ENCODE measurements around the gene GJD4.

The GJD4 gene

GRCh38 chr10:35626971-35627507, 21.9 kb downstream of the GJD4 start:
- DNase-seq (ENCODE audit: low read depth): no peak

DNA sequence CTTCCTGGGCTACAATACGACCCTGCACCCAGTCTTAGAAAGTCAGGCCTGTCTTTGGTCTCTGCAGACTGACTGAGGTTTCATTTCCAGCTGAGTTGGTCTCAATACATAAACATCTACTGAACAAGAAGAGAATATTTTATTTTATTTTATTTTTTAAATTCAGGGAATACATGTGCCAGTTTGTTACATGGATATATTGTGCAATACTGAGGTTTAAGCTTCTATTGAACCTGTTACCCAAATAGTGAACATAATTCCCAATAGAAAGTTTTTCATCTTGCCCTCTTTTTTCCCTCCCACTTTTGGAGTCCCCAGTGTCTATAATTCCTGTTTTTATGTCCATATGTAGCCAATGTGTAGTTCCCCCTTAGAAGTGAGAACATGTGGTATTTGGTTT, 26.3 kb downstream of the GJD4 start:
- no peak for DNase-seq (ENCODE audit: low read depth)

GRCh38 chr10:35632027-35632426, 26.9 kb downstream of the GJD4 start:
- no peak for DNase-seq (ENCODE audit: low read depth)

DNA sequence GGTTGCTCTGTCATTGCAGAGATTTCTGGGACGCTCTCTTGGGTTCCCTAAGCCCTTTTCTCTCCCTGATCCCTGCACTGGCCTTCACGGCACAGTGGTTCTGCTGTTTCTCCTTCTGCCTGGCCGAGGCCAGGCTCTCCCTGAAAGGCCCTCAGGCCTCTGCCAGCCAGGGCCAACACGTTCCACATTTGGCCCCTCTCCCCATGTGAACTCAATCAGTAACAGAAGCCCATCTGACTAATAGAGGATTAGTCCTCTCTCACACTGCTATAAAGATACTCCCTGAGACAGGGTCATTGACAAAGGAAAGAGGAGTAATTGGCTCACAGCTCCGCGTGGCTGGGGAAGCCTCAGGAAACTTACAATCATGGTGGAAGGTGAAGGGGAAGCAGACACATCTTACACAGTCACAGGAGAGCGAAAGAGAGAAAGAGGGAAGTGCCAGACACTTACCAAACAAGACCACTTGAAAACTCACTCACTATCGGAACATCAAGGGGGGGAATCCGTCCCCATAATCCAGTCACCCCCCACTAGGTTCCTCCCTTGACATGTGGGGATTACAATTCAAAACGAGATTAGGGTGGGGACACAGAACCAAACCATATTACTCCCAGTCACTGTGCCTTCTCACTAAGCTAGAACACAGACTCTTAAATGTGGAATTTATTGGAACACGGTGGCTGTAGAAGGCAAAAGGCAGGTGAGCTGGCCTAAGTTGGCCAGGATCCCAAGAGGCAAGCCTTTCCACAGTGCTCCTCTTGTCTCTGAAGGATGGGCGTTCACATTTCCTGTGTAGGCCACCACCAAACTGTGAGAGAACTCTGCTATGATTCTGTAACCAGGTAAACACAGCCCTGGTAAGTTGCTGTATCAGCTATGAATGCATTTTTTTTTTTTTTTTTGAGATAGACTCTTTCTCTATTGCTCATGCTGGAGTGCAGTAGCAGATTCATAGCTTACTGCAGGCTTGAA, 28.2 kb downstream of the GJD4 start:
- no peak for DNase-seq (ENCODE audit: low read depth)

GRCh38 chr10:35635576-35635975, 30.4 kb downstream of the GJD4 start:
- no peak for DNase-seq (ENCODE audit: low read depth)

GRCh38 chr10:35636956-35637355, 31.8 kb downstream of the GJD4 start:
- no peak for DNase-seq (ENCODE audit: low read depth)

GRCh38 chr10:35637462-35637861, 32.3 kb downstream of the GJD4 start:
- no peak for DNase-seq (ENCODE audit: low read depth)

DNA sequence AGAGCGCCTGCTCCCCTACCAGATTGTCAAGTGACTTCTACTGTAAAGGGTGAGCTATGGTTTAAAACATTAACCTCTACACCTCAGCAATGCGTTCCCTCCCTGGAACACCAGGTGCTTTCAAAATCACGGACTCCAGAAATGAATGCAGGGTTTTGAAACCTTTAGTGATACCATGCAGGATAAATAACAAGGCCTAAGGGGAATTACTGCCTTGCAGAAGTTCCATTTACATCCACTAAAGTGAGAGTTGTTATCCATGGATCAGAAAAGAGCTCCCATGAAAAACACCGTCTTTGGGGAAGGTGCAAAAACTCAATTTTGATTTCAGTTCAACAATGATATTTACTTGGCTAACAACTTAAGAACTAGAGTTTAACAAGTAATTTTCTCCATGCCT, 33.0 kb downstream of the GJD4 start:
- DNase-seq (ENCODE audit: low read depth): no peak

GRCh38 chr10:35639021-35639727, 34.0 kb downstream of the GJD4 start:
- no peak for DNase-seq (ENCODE audit: low read depth)

GRCh38 chr10:35639728-35640401, 34.7 kb downstream of the GJD4 start:
- DNase-seq (ENCODE audit: low read depth): no peak

- DNase-seq (ENCODE audit: low read depth): no peak
These were observed 35.3 kb downstream of the GJD4 start for GRCh38 chr10:35640474-35640873.

DNA sequence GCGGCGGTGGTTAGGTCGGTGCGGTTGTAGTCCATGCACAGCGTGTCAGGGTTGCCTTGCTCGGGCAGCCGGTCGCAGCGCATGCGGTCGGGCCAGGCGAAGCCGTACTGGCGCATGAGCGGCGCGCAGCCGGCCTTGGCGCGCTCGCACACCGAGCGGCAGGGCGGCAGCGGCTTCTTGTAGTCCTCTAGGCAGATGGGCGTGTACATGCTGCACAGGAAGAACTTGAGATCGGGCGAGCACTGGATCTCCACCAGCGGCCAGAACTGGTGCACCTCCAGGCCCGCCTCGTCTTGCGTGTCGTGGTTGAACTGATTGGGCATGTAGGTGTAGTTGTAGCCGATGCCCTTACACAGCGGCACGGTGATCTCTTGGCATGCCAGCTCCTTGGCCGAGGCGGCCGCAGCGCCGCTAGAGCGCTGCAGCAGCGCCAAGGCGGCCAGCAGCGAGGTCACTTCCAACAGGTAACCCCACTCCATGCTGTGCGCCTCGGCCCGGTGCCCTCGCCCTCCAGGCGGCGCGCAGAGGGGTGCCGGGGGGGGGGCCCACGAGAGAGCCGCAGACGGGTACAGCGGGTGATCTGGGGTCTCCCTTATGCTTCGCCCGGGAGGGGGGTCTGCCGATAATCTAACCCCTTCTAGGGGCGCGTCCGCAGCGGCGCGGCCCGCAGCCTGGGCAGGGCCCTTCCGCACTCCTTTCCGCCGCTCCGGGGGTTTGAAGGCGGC, 36.0 kb downstream of the GJD4 start:
- no peak for DNase-seq (ENCODE audit: low read depth)

- DNase-seq (ENCODE audit: low read depth): no peak
These were observed 36.5 kb downstream of the GJD4 start for GRCh38 chr10:35641676-35642034.

DNA sequence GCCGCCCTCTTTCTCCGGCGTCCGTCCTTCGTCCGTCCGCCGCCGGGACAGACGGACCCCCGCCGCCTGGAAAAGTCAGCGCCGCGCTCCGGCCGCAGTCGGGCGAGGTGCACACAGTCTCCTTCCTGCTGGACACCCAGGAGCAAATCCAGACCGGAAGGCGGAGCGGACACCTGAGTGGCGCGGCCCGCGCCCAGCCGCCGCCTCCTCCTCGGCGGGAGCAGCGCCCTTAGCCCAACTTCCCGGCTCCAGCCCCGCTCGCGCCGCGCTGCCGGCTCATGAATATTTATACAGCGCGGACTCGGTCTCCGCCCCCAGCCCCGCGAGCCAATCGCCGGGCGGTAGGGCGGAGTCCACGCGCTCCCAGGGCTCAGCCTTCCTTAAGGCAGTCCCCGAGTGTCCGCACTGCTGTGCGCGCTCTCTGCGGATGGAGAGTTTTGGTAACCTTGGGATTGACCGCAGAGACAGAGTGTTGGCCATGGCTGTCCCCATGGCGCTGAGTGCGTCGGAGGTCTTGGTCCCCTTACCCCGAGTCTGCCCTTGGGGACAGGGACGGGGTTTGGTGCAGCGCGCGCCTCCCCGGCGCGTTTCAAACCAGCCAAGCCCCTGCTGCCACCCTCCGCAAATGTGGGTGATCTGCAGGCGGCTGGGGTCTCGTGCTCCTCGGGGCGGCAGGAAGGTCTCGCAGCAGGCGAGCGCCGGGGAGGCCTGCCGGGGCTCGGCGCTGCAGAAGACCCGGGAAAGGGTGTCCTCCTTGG, 37.1 kb downstream of the GJD4 start, which contains the start of gene FZD8:
Gene FZD8, minus strand, starts transcription at position 262 of the 758 bp plus-strand sequence. CDS start 867 bp downstream, outside the sequence.
- DNase-seq (ENCODE audit: low read depth): peak; percentile 29

DNA sequence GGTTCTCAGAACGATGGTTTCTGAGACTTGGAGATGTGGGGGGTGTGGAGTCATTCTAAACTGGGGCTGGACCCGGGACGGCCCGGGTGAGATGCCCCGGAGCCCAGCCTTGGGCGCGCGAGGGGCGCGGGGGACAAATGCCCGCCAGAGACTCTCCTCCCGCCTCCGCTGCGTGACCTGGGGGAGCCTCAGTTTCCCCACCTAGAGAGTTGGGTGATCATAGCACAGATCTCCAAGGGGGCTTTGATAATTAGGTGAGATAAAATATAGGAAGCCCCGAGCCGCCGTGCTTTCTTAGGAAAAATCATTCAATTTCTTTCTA, 37.6 kb downstream of the GJD4 start:
- DNase-seq (ENCODE audit: low read depth): no peak

GRCh38 chr10:35643151-35644049, 38.3 kb downstream of the GJD4 start:
- no peak for DNase-seq (ENCODE audit: low read depth)

- no peak for DNase-seq (ENCODE audit: low read depth)
These were observed 39.2 kb downstream of the GJD4 start for GRCh38 chr10:35644050-35644950.

DNA sequence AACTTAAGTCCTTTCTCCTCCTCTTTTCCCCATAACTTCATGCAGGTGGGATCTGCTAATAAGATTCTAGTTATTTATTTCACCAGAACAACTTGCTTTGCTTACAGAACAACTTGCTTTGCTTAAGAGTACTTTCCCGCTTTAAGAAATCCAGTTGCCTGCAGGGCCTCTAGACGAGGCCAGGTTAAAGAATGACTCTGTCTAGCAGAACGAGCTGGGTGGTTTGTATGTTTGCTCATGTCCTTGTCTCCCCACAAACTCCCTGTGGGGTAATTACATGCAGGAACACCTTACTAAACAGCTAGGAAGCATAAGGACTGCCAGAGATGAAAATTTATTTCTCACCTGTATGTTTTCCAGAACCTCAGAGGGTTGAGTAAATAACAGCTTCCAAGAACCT, 45.8 kb downstream of the GJD4 start:
- no peak for DNase-seq (ENCODE audit: low read depth)

DNA sequence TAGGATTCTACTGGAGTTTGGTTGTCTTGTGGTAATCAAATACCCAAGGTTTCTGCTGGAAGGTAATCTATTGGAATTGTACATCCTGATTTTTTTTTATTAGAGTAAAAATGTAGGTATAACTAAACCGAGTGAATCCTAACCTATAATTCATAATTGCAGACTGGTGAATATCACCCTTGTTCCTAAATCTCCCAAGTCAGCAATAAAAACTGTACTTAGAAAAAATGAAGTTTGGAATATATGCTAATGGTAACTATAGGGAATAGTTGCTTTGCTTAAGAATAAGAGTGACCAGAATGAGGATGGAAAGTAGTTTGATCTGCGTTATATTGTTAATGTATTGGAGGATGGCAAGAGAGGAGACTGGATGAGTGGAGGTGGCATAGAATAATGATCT, 47.7 kb downstream of the GJD4 start:
- DNase-seq (ENCODE audit: low read depth): no peak
